IMR-90 (cell line): ENCODE results near the gene ABCA2. TPM values are rescaled to one million over a fixed set of nuclear protein-coding genes. Genes with fewer than 3 reads are reported as not detected.

Experiments
- ATAC-seq: fragments of 200-7000 bp; cut with Tn5 transposase; 2 replicates; pipeline ENCODE4 v1.9.1; 2020; ENCODE audit warnings: low read depth, mild to moderate bottlenecking, moderate library complexity
- BruUV-seq: library from RNA; stranded (reverse); fragments of 400-500 nt; replicated peaks from 2 replicates; lab custom pipeline; 2021; lab: Mats Ljungman, UMichigan
- CTCF ChIA-PET: fragments of 300-600 bp; formaldehyde crosslinking; extraction: SDS; loops from one replicate; lab custom pipeline; 2021; ENCODE audit warnings: antibody characterized with exemption; lab: Yijun Ruan, JAX
- POLR2A ChIA-PET: fragments of 300-600 bp; sonication (Branson Sonifier 250); formaldehyde crosslinking; loops from one replicate; lab custom pipeline; 2022; ENCODE audit warnings: antibody characterized with exemption; ENCODE audit not compliant: unreplicated experiment; lab: Charles Lee
- DNase-seq: peaks from one replicate; pipeline ENCODE4 v3.0.0; 2013
- H2AFZ ChIP-seq: replicated peaks from 2 replicates; pipeline ENCODE3; 2013; ENCODE audit warnings: low read length, mild to moderate bottlenecking; ENCODE audit not compliant: poor library complexity
- H2AK5ac ChIP-seq: 2 replicates; pipeline ENCODE4 v1.6.1; 2013; ENCODE audit warnings: low read depth, low read length, inconsistent platforms
- H2AK9ac ChIP-seq: replicated peaks from 2 replicates; pipeline ENCODE3; 2013; ENCODE audit warnings: mild to moderate bottlenecking, low read depth, low read length, moderate library complexity; ENCODE audit not compliant: poor library complexity
- H2BK120ac ChIP-seq: 2 replicates; pipeline ENCODE4 v1.6.1; 2013; ENCODE audit warnings: low read depth, low read length, inconsistent platforms
- H2BK15ac ChIP-seq: 3 replicates; pipeline ENCODE4 v1.6.1; 2013; ENCODE audit warnings: low read depth, low read length, inconsistent platforms
- H2BK20ac ChIP-seq: 2 replicates; pipeline ENCODE4 v1.6.1; 2013; ENCODE audit warnings: low read depth, mild to moderate bottlenecking, inconsistent platforms, low read length, moderate library complexity
- H2BK5ac ChIP-seq: 2 replicates; pipeline ENCODE4 v1.6.1; 2013; ENCODE audit warnings: mild to moderate bottlenecking, low read depth, low read length, inconsistent platforms; ENCODE audit not compliant: poor library complexity, severe bottlenecking
- H3K14ac ChIP-seq: replicated peaks from 2 replicates; pipeline ENCODE4 v1.6.1; 2013; ENCODE audit warnings: low read depth, low read length, inconsistent platforms
- H3K18ac ChIP-seq: 2 replicates; pipeline ENCODE4 v1.6.1; 2013; ENCODE audit warnings: low read depth, low read length, control low read depth
- H3K23ac ChIP-seq: 2 replicates; pipeline ENCODE4 v1.6.1; 2013; ENCODE audit warnings: low read depth, low read length, inconsistent platforms
- H3K27ac ChIP-seq: 2 replicates; pipeline ENCODE4 v1.5.1; 2013; ENCODE audit warnings: mild to moderate bottlenecking, control low read depth, low read length; ENCODE audit not compliant: insufficient read depth
- H3K27me3 ChIP-seq: 2 replicates; pipeline ENCODE4 v1.6.1; 2013; ENCODE audit warnings: low read length; ENCODE audit not compliant: control insufficient read depth, insufficient read depth
- H3K36me3 ChIP-seq: 2 replicates; pipeline ENCODE4 v1.6.1; 2013; ENCODE audit warnings: low read length, mixed read lengths; ENCODE audit not compliant: control insufficient read depth, insufficient read depth
- H3K4ac ChIP-seq: 2 replicates; pipeline ENCODE4 v1.6.1; 2013; ENCODE audit warnings: low read depth, low read length, inconsistent platforms
- H3K4me1 ChIP-seq: 2 replicates; pipeline ENCODE4 v1.6.1; 2013; ENCODE audit warnings: low read length, mixed read lengths; ENCODE audit not compliant: control insufficient read depth, insufficient read depth
- H3K4me2 ChIP-seq: 2 replicates; pipeline ENCODE4 v1.6.1; 2013; ENCODE audit warnings: low read depth, mild to moderate bottlenecking, control low read depth, low read length, moderate library complexity
- H3K4me3 ChIP-seq: 2 replicates; pipeline ENCODE4 v1.5.1; 2013; ENCODE audit warnings: low read depth, mild to moderate bottlenecking, control low read depth, low read length, moderate library complexity; ENCODE audit not compliant: insufficient read depth
- H3K56ac ChIP-seq: 2 replicates; pipeline ENCODE4 v1.6.1; 2013; ENCODE audit warnings: low read length, inconsistent platforms; ENCODE audit not compliant: insufficient read depth; ENCODE audit errors: extremely low read depth
- H3K79me1 ChIP-seq, 2 experiments: 2 replicates each; pipeline ENCODE4 v1.6.1; 2013; ENCODE audit warnings: low read length in 2 of 2, inconsistent platforms in 1 of 2, low read depth in 1 of 2
- H3K9ac ChIP-seq: 2 replicates; pipeline ENCODE4 v1.6.1; 2013; ENCODE audit warnings: low read depth, low read length, control low read depth
- H3K9me1 ChIP-seq: 2 replicates; pipeline ENCODE4 v1.6.1; 2013; ENCODE audit warnings: low read length, inconsistent platforms; ENCODE audit not compliant: insufficient read depth
- H3K9me3 ChIP-seq: 2 replicates; pipeline ENCODE4 v1.6.1; 2013; ENCODE audit warnings: low read length; ENCODE audit not compliant: control insufficient read depth, insufficient read depth
- H4K20me1 ChIP-seq: 2 replicates; pipeline ENCODE4 v1.6.1; 2013; ENCODE audit warnings: low read length, inconsistent platforms; ENCODE audit not compliant: insufficient read depth
- H4K5ac ChIP-seq: 2 replicates; pipeline ENCODE4 v1.6.1; 2013; ENCODE audit warnings: mild to moderate bottlenecking, low read depth, low read length, control low read depth
- H4K8ac ChIP-seq, 2 experiments: 2 replicates each; pipeline ENCODE4 v1.6.1; 2013; ENCODE audit warnings: low read depth in 2 of 2, low read length in 2 of 2, control low read depth in 1 of 2, inconsistent platforms in 1 of 2
- H4K91ac ChIP-seq: 2 replicates; pipeline ENCODE4 v1.6.1; 2013; ENCODE audit warnings: low read depth, low read length, inconsistent platforms; ENCODE audit not compliant: insufficient read depth
- BHLHE40 ChIP-seq: fragments of 150-350 bp; IDR thresholded peaks from 2 replicates; pipeline ENCODE4 v1.6.1; 2016; ENCODE audit warnings: mild to moderate bottlenecking, low read depth, low read length
- CEBPB ChIP-seq: IDR thresholded peaks from 2 replicates; pipeline ENCODE4 v1.6.1; 2012; ENCODE audit warnings: low read depth, low read length, improper control_type of control experiment
- WGBS, 2 experiments: methylation state at CpG; one replicate each; pipeline versions ENCODE4 v1.1.5 to v1.1.7; 2013; ENCODE audit warnings: missing lambda C conversion rate in 2 of 2; ENCODE audit not compliant: insufficient read length in 1 of 2; ENCODE audit errors: extremely low coverage in 2 of 2; 5-methylcytosine and 5-hydroxymethylcytosine counted together
- dilution Hi-C: fragments of 300-500 bp; cut with HindIII; formaldehyde crosslinking; loops from one replicate; pipeline ENCODE4 v1.14.3; 2018; ENCODE audit warnings: low sequenced_read_pairs; ENCODE audit not compliant: unreplicated experiment
- in situ Hi-C: fragments of 300-500 bp; cut with MboI; formaldehyde crosslinking; loops from 3 replicates; pipeline ENCODE4 v1.14.3; 2019; ENCODE audit warnings: low sequenced_read_pairs, inconsistent platforms, mixed read lengths
- intact Hi-C: fragments of 100-400 bp; cut with micrococcal nuclease; formaldehyde crosslinking; loops from 2 replicates; pipeline ENCODE4 v1.10.0; 2022
- polyA plus RNA-seq, 3 experiments: library from polyadenylated mRNA; depleted of rRNA; stranded (reverse); fragments of >200 nt; gene quantifications; 2 replicates each; pipeline ENCODE4 v1.2.3, GENCODE V29; 2012; ENCODE audit warnings: low replicate concordance in 1 of 3
- total RNA-seq: library from RNA; depleted of rRNA; stranded (reverse); fragments of >200 nt; gene quantifications from 2 replicates; pipeline ENCODE4 v1.2.3, GENCODE V29; 2012

ABCA2 gene
- total and polyA plus RNA-seq, 2 of the 4 experiments (the other 2 are of a cell fraction), result 3.8 to 46.0 TPM

DNA sequence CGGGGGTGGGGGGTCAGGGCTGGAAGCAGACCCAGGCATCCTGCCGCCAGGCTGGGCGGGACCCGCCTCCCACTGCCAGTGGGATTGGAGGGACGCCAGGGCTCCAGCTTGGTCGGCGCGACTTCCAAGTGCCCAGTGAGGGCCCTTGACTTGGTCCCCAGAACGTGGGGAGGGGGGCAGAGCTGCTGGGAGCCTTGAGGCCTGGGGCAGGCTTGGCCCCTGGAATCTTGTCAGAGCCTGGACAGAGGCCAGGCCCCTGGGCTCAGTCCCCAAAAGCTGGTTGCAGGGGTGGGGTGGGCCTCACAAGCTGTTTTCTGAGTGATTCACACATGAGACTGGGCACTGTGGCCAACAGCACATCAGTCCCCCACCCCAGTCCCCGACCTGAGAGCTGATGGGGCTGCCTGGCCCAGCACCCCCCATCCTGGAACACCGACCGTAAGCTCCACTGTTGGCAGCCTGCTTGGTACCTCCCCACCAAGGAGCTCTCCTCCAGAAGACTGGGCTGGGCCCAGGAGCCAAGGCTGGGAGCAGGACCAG is 32.2 kb downstream of the ABCA2 start:
- Histone ChIP-seq H4K5ac (no peak overlapping the region), H3K27me3 (no peaks in the 10 kb centered on the region; the same call in 1 of the 2 replicates), H3K36me3 (peaks cover 5% of the 10 kb centered on the region; the same call in 1 of the 2 replicates), H3K18ac (no peak overlapping the region), H2AK5ac (peak overlapping the region; percentile 70), H2BK20ac (no peak overlapping the region), H3K4me2 (no peak overlapping the region), H4K8ac (peak overlapping the region in 1 of 2 experiments; percentile 60; a peak in 1 of 4 replicates), H3K4me3 (no peak overlapping the region), H3K4me1 (peaks cover 23% of the 10 kb centered on the region), H3K14ac (peak overlapping the region; percentile 52; the same call in 1 of the 2 replicates), H2AFZ (peak overlapping the region; percentile 40), H2BK5ac (no peak overlapping the region), H3K9me3 (no peaks in the 10 kb centered on the region), H2AK9ac (peak overlapping the region; percentile 18), H3K79me1 (peaks cover 6 to 16% of the 10 kb centered on the region in 2 experiments; a peak in 3 of 4 replicates), H2BK15ac (no peak overlapping the region), H3K56ac (no peak overlapping the region), H3K23ac (no peak overlapping the region), H4K20me1 (no peaks in the 10 kb centered on the region; the same call in 1 of the 2 replicates), H2BK120ac (peak overlapping the region; percentile 5; the same call in 1 of the 2 replicates), H3K27ac (no peak overlapping the region), H3K9ac (no peak overlapping the region), H3K9me1 (peaks cover 8% of the 10 kb centered on the region), H4K91ac (0 out of 2 replicates have a peak overlapping the region, but pooled peaks have one; percentile 23), H3K4ac (peak overlapping the region; percentile 47)
- CTCF ChIA-PET, result interaction anchor here (0.7 kb wide), 1 partner anchor 34 kb away, joined by 3 read pairs; no protein-coding TSS in a partner anchor
- no CpG with 5 or more reads among the region's 12 CpGs for WGBS, 2 experiments
- TF ChIP-seq BHLHE40 (no peak), CEBPB (no peak)
- in situ Hi-C loops (no loop called here), dilution Hi-C loops (no loop called here), intact Hi-C loops (no loop called here)
- BruUV-seq, result no TSS peak
- DNase-seq (peak; percentile 6), ATAC-seq (no peak)
- POLR2A ChIA-PET, result no interaction called here
